HG02610 (cell line): ENCODE data around the gene FRAS1.
"Not testable (repeated sequence)": the region's sequence is repeated elsewhere in the genome, so short reads cannot be mapped to it uniquely, and the experiment has no call there.

Experiments
- ATAC-seq: cut with Tn5 transposase; IDR thresholded peaks from one replicate; pipeline ENCODE4 v1.9.1; 2021; ENCODE audit warnings: mild to moderate bottlenecking, moderate library complexity; ENCODE audit not compliant: unreplicated experiment

FRAS1 gene

DNA sequence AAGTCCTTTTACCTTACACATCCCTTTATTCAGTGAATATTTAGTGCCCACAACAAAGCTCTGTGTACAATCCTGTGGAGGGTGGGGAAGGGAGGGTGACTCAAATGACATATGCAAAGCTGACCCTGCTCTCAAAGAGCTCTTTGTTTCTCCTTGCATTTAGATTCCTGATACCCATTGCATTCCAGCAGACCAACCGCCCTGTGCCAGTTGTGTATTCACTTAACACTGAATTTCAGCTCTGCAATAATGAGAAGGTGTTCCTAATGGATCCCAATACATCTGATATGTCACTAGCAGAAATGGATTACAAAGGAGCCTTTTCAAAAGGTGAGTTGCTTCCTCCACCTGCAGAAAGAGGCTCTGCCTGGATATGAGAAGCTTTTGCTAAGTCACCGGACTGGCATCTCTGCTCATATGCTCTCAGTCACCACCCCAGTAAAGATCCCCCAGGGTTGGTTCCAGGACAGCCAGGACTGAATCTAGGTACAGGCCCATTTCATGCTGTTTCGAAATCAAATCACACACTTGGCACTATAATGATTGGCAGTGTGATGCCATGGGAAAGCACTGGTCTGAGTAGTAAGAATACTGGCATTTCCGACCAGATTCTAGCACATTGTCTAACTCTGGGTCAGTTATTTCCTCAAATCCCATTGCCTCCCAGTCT lies 477.3 kb downstream of the FRAS1 start:
- no peak for ATAC-seq

DNA sequence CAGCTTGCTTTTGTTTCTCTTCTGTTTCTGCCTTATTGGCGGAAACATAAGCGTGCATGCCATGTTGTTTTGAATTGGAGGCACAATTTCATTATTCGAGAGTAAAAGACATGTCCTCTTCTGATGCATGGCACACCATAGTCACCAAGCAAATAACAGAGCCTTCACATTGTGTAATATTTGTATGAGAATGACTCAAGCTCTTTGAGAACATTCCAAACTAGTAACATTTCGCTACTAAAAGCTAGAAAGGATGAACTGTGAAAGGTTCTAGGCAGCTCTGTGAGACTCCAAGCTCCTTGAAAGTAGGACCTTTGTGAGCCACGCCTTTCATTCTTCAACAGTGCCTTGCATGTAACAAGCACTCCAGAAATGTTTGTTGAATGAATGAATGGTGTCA lies 485.2 kb downstream of the FRAS1 start:
- ATAC-seq = no peak

GRCh38 chr4:78543424-78544125 lies 486.5 kb downstream of the FRAS1 start:
- no peak for ATAC-seq

DNA sequence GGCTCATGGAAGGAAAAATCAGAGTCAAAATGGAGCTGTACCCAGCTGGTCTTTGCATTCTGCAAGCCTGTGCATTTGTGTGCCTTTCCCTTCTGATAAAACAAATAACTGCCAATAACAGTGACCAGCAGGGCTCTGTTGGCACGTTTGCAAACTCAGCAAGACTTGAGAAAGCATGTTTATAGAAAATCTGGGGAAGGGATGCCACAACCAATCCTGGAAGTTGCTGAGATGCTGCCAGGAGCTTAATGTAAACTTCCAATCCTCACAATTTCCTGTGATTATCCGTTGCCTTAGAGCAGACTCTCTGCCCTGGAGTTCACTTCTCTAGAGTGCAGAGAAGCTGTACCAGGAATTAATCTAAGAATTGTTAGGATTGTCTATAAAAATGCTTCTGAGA lies 487.6 kb downstream of the FRAS1 start:
- no peak for ATAC-seq

DNA sequence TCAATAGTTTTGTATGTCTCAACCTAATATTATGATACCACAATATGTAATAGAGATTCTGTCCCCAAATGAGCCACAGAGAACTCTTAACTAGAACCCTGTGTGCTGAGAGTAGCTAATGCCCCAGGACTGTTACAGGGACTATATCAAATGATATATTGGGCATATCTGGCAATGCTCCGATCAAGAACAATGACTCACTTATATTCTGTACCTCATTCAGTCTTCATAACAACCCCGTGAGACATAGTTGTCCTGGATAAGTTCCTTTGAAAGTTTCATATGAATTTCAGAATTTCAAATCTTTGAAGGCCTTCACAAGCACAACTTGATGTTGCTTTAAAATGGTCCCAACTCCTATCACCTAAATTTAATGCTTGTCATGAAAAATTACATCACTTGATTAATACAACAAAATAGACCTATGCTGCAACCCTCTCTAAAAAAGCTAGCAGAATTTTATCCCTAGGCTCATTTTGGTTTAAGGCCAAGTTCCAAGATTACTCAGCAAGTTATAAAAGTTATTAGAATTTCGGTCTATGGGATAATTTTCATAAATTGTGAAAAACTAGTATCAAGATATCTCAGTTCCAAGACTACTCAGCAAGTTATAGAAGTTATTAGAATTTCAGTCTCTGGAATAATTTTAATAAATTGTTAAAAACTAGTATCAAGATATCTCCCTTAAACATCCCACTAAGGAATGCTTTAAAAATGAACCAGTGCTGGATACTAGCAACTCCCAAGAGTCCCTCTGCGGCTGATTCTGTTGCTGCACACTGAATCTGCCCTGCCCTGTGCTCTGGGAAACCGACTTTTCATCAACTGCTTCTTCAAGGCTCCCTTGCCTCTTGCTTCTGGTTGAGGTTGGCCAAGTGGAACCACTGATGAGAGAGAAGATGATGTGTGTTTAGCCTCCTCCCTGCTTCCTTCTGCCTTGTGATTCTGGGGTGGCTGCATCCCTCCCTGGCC lies 488.4 kb downstream of the FRAS1 start:
- no peak for ATAC-seq

DNA sequence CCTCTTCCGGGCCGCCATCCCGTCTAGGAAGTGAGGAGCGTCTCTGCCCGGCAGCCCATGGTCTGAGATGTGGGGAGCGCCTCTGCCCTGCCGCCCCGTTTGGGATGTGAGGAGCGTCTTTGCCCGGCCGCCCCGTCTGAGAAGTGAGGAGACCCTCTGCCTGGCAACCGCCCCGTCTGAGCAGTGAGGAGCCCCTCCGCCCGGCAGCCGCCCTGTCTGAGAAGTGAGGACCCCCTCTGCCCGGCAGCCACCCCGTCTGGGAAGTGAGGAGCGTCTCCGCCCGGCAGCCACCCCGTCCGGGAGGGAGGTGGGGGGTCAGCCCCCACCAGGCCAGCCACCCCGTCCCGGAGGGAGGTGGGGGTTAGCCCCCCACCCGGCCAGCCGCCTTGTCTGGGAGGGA lies 490.8 kb downstream of the FRAS1 start:
- not testable (repeated sequence) for ATAC-seq

DNA sequence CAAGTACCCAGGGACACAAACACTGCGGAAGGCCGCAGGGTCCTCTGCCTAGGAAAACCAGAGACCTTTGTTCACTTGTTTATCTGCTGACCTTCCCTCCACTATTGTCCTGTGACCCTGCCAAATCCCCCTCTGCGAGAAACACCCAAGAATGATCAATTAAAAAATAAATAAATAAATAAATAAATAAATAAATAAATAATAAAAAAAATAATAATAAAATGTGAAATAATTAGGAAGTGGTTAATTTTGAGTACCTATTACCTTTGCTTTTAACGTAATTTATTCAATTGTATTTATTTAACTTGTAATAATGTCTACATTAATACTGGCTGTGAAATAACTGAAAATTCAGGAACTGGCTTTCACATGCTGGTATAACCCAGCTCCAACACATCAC lies 491.8 kb downstream of the FRAS1 start:
- ATAC-seq = not testable (repeated sequence)

- ATAC-seq = no peak
Observed at GRCh38 chr4:78551420-78552351, 494.6 kb downstream of the FRAS1 start, which contains the start of gene ANXA3. Gene ANXA3, plus strand, starts transcription at chr4:78551770. Its CDS starts 2,704 bp downstream, at chr4:78554474.

GRCh38 chr4:78552389-78553042 lies 495.4 kb downstream of the FRAS1 start:
- ATAC-seq = no peak

- no peak for ATAC-seq
Observed at GRCh38 chr4:78553043-78553396, 495.9 kb downstream of the FRAS1 start.

DNA sequence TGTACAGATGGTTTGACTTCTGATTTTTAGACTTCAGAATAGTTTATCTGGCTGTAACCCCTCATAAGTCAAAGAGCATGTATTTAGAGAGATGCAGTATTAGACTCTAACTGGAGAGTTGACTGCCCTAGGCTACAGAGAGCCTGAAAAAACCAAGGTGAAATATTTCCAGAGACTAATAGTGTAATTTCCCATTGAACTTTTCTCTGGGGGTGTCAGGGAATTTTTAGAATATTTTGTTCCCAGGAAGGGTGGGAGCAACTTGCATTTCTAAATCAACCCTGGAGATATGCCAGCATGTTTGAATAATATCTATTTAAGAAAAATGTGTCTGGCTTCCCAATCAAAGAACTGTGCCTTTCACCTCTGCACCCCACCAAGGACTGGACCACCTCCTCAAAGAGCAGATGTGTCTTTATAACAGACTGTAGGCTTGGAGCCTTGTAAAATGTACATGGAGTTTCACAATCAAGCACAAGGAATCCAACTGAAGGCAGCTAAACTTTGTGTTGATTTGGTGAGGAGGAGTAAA lies 496.5 kb downstream of the FRAS1 start:
- no peak for ATAC-seq

- ATAC-seq = no peak
Observed at GRCh38 chr4:78556665-78557064, 499.5 kb downstream of the FRAS1 start.

DNA sequence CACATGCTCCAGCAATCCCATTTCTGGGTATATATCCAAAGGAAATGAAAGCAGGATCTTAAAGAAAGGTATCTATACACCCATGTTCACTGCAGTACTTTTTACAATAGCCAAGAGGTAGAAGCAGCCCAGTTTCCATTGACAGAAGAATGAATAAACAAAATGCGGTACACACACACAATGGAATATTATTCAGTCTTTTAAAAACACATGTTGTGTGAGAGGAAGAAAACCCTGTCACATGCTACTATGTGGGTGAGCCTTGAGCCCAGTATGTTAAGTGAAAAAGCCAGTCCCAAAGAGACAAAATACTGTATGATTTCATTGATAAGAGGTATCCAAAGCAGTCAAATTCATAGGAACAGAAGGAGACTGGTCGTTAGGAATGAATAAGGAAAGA lies 500.7 kb downstream of the FRAS1 start:
- no peak for ATAC-seq

DNA sequence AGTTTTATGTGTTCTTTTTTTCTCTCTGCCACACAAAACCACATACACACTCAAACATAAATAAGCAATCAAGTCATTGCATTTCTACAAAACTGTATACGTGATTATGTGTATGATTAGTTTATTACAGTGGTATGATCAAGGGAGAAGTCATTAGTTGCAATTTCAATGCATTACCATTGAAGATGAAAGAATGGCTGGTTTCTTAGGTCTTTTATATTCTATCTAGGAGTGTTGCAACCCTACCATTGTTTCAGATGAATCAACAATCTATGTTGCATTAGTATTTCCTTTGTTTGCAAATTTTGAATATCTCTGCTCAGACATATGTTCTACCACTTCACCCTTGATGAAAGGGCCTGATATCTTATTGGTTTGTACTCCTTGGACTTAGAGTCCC lies 501.3 kb downstream of the FRAS1 start:
- ATAC-seq = no peak

GRCh38 chr4:78560296-78560963 lies 503.3 kb downstream of the FRAS1 start:
- no peak for ATAC-seq

DNA sequence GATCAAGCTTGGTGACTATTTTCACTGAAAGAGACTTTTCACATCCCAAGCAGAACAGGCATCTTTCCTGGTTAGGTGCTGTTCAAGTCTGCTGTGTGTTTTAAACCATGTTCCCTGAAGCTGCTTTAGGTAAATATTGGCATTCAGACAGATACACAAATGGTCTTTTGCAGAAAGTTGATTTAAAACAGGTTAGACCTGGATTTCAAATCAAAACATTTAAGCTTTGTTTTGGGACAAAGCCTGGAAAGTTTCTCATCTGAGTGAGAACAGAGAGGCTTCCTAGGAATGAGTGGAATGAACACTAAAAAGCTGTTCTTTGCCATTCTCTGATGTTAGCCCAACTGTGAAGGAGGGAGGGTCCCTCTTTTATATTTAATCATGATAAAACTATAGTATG lies 504.6 kb downstream of the FRAS1 start:
- no peak for ATAC-seq

- no peak for ATAC-seq
Observed at GRCh38 chr4:78562687-78563086, 505.6 kb downstream of the FRAS1 start.

- no peak for ATAC-seq
Observed at GRCh38 chr4:78565971-78566372, 508.8 kb downstream of the FRAS1 start.

GRCh38 chr4:78566834-78567499 lies 509.8 kb downstream of the FRAS1 start:
- peak; percentile 86 for ATAC-seq
